GM23248 (cell line): ENCODE measurements around the gene EML4. TPM values are rescaled to one million over a fixed set of nuclear protein-coding genes. Genes with fewer than 3 reads are reported as not detected.
"Not testable (repeated sequence)": the region's sequence is repeated elsewhere in the genome, so short reads cannot be mapped to it uniquely, and the experiment has no call there.

Experiments used
- DNase-seq: peaks from one replicate; pipeline ENCODE4 v3.0.0-alpha.2; 2015
- H2AFZ ChIP-seq: fragments of 200-600 bp; sonication (generic); 2 replicates; pipeline ENCODE4 v1.6.1; 2016; ENCODE audit warnings: antibody characterized with exemption
- H3F3A ChIP-seq: fragments of 200-600 bp; sonication (generic); 2 replicates; pipeline ENCODE4 v1.6.1; 2016; ENCODE audit warnings: mild to moderate bottlenecking, antibody characterized with exemption, mixed run types; ENCODE audit not compliant: insufficient read depth
- H3K27ac ChIP-seq: fragments of 200-600 bp; sonication (generic); 2 replicates; pipeline ENCODE4 v1.5.1; 2016; ENCODE audit warnings: mild to moderate bottlenecking
- H3K27me3 ChIP-seq: fragments of 200-600 bp; sonication (generic); replicated peaks from 2 replicates; pipeline ENCODE4 v1.6.1; 2016; ENCODE audit warnings: mild to moderate bottlenecking; ENCODE audit not compliant: insufficient read depth
- H3K36me3 ChIP-seq: fragments of 200-600 bp; sonication (generic); 2 replicates; pipeline ENCODE4 v1.6.1; 2016; ENCODE audit warnings: low read depth, mild to moderate bottlenecking
- H3K4me1 ChIP-seq: fragments of 200-600 bp; sonication (generic); 2 replicates; pipeline ENCODE4 v1.6.1; 2016; ENCODE audit warnings: mild to moderate bottlenecking; ENCODE audit not compliant: insufficient read depth
- H3K4me2 ChIP-seq: fragments of 200-600 bp; sonication (generic); one replicate; pipeline ENCODE4 v1.6.1; 2016; ENCODE audit warnings: mild to moderate bottlenecking; ENCODE audit not compliant: unreplicated experiment
- H3K4me3 ChIP-seq: fragments of 200-600 bp; sonication (generic); 2 replicates; pipeline ENCODE4 v1.5.1; 2016; ENCODE audit warnings: mild to moderate bottlenecking
- H3K79me2 ChIP-seq: fragments of 200-600 bp; sonication (generic); 2 replicates; pipeline ENCODE4 v1.6.1; 2016; ENCODE audit warnings: mild to moderate bottlenecking; ENCODE audit not compliant: insufficient read depth
- H3K9ac ChIP-seq: fragments of 200-600 bp; sonication (generic); 2 replicates; pipeline ENCODE4 v1.6.1; 2016; ENCODE audit warnings: mild to moderate bottlenecking
- H3K9me2 ChIP-seq: fragments of 200-600 bp; sonication (generic); 2 replicates; pipeline ENCODE4 v1.6.1; 2016; ENCODE audit warnings: mixed run types, mild to moderate bottlenecking, moderate library complexity; ENCODE audit not compliant: insufficient read depth
- H3K9me3 ChIP-seq: fragments of 200-600 bp; sonication (generic); one replicate; pipeline ENCODE4 v1.6.1; 2017; ENCODE audit warnings: low read depth
- H4K20me1 ChIP-seq: fragments of 200-600 bp; sonication (generic); 2 replicates; pipeline ENCODE4 v1.6.0; 2016; ENCODE audit not compliant: insufficient read depth
- EZH2 ChIP-seq: fragments of 200-600 bp; sonication (generic); IDR thresholded peaks from 2 replicates; pipeline ENCODE4 v1.6.1; 2018; ENCODE audit warnings: antibody characterized with exemption, mild to moderate bottlenecking; ENCODE audit not compliant: insufficient read depth, poor library complexity, severe bottlenecking
- EZH2phosphoT487 ChIP-seq: fragments of 200-600 bp; sonication (generic); IDR thresholded peaks from 2 replicates; pipeline ENCODE4 v1.6.1; 2018; ENCODE audit warnings: antibody characterized with exemption, moderate library complexity, mild to moderate bottlenecking, low read depth; ENCODE audit not compliant: insufficient read depth
- WGBS, 2 experiments: methylation state at CpG; one replicate each; pipeline ENCODE4 v1.1.6; 2015 to 2017; ENCODE audit warnings: low lambda C conversion rate in 2 of 2, low coverage in 1 of 2; ENCODE audit errors: missing lambda C conversion rate in 2 of 2; 5-methylcytosine and 5-hydroxymethylcytosine counted together
- in situ Hi-C: fragments of 300-500 bp; cut with MboI; formaldehyde crosslinking; loops from 2 replicates; pipeline ENCODE4 v1.15.0; 2020
- polyA plus RNA-seq: library from polyadenylated mRNA; unstranded; fragments of >200 nt; fragmentation: Nextera tagmentation; extraction: Ambion mirVana; gene quantifications from 2 replicates; pipeline ENCODE4 v1.2.1, GENCODE V29; 2016
- total RNA-seq: library from RNA; depleted of rRNA; stranded (reverse); fragments of >200 nt; shearing (Covaris generic); gene quantifications from 2 replicates; pipeline ENCODE4 v1.2.3, GENCODE V29; 2014

EML4 gene
- total and polyA plus RNA-seq, 2 experiments from 2014 or later, result 19.3 to 21.7 TPM

DNA sequence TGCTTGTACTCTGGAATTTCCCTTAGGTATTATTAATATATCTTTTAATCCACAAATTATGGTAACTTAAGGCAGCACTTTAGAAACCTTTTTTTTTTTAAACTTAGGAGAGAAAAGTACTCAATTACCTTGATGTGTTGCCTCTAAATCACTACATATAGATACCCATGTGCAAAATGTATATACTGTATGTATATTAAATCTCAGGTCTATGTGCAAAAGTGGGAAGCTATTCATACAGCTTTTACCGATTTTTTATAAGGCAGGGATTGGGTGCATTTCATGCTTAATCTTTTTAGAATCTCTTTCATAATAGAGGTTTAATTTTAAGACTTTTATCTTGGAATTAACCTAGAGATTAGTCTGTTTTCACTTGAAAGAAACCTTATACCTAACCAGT, 3.4 kb downstream of the EML4 start:
- peak overlapping the region; percentile 84 for H3K4me2 ChIP-seq
- no peak overlapping the region for H2AFZ ChIP-seq
- no peaks in the 10 kb centered on the region for H3K9me2 ChIP-seq
- TF ChIP-seq EZH2phosphoT487 (no peak), EZH2 (no peak)
- H3K36me3 ChIP-seq, result no peaks in the 10 kb centered on the region
- H3F3A ChIP-seq, result peaks cover 11% of the 10 kb centered on the region; the same call in 1 of the 2 replicates
- peaks cover 79% of the 10 kb centered on the region for H3K79me2 ChIP-seq
- H3K4me1 ChIP-seq, result peaks cover 13% of the 10 kb centered on the region
- DNase-seq, result no peak
- 52 to 54% methylated on average over 1 of the region's 1 CpG for WGBS, 2 experiments
- H3K9ac ChIP-seq, result no peak overlapping the region
- H3K4me3 ChIP-seq, result no peak overlapping the region
- 0 out of 2 replicates have a peak, but pooled peaks cover 3% of the 10 kb centered on the region for H4K20me1 ChIP-seq
- no peaks in the 10 kb centered on the region for H3K27me3 ChIP-seq
- no peaks in the 10 kb centered on the region for H3K9me3 ChIP-seq
- no peak overlapping the region for H3K27ac ChIP-seq
- in situ Hi-C loops, result no loop called here

DNA sequence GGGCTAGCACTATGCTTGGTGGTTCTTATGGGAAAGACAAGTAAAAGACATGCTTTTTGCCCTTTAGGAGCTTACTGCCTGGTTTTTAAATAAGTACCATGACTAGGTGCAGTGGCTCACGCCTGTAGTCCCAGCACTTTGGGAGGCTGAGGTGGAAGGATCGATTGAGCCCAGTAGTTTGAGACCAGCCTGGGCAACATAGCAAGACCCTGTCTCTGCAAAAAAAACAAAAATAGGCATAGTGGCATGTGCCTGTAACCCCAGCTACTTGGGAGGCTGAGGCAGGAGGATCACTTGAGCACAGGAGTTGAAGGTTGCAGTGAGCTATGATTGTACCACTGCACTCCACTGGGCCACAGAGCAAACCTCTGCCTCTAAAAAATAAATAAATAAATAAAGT, 4.3 kb downstream of the EML4 start:
- not testable (repeated sequence) for H2AFZ ChIP-seq

DNA sequence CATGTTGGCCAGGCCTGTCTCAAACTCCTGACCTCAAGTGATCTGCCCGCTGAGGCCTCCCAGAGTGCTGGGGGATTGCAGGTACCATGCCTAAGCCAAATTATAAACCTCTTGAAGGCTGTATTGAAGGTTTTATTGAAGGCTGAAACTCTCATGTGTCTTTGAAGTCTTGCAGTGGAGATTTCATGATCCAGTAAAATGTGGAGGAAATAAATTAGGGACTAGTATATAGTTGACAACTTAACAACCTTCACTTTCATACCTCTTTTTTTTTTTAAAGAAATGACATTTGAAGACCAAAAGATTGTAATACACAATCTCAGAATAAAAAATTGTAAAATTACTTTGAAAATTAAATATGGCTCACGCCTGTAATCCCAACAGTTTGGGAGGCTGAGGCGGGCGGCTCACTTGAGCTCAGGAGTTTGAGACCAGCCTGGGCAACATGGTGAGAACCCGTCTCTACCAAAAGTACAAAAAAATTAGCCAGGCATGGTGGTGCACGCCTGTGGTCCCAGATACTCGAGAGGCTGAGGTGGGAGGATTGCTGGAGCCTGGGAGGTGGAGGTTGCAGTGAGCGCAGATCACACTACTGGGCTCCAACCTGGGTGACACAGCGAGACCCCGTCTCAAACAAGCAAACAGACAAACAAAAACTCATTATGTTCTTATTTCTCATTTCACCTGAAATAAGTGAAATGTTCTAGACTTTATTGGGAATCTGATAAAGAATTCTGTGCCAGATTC, 8.0 kb downstream of the EML4 start:
- Histone ChIP-seq H3K9me2 (no peaks in the 10 kb centered on the region), H3K27ac (no peak overlapping the region), H3K9me3 (no peaks in the 10 kb centered on the region), H3K4me2 (no peak overlapping the region), H3K27me3 (no peaks in the 10 kb centered on the region), H3K4me1 (peaks cover 3% of the 10 kb centered on the region), H4K20me1 (no peaks in the 10 kb centered on the region), H3K36me3 (no peaks in the 10 kb centered on the region), H3K9ac (no peak overlapping the region), H2AFZ (no peak overlapping the region), H3K79me2 (peaks cover 97% of the 10 kb centered on the region), H3K4me3 (no peak overlapping the region), H3F3A (no peaks in the 10 kb centered on the region)
- in situ Hi-C loops, result no loop called here
- DNase-seq, result no peak
- 97 to 98% methylated on average over 10 of the region's 10 CpGs for WGBS, 2 experiments
- TF ChIP-seq EZH2phosphoT487, result no peak
- no peak for TF ChIP-seq EZH2

More for the DNA sequence above, 4.3 kb downstream of the EML4 start:
- WGBS, 2 experiments, result 75 to 77% methylated on average over 2 of the region's 2 CpGs
- in situ Hi-C loops, H3K4me3 ChIP-seq, H3K36me3 ChIP-seq, H3K4me2 ChIP-seq, H3K27me3 ChIP-seq, H3K9me2 ChIP-seq, H3K9ac ChIP-seq, H3K27ac ChIP-seq, H4K20me1 ChIP-seq, H3K9me3 ChIP-seq, H3F3A ChIP-seq, DNase-seq: not testable (repeated sequence)
- Histone ChIP-seq H3K79me2 (peaks cover 88% of the 10 kb centered on the region), H3K4me1 (peaks cover 13% of the 10 kb centered on the region)

DNA sequence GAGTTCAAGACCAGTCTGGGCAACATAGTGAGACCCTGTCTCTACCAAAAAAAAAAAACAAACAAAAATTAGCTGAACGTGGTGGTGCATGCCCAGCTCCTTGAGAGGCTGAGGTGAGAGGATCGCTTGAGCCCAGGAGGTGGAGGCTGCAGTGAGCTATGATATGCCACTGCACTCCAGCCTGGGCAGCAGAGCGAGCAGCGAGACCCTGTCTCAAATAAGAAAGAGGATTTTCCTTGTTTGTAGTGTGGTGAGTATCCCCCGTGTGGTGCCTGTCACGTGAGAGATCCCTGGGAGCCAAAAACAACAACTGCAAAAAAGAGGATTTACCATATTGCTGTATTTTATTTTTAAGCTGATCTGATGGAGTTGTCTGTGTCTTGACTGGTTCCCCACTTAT, 9.2 kb downstream of the EML4 start:
- Histone ChIP-seq H3K4me1 (no peaks in the 10 kb centered on the region), H3K27ac (no peak overlapping the region), H3K9me3 (no peaks in the 10 kb centered on the region), H3K4me3 (no peak overlapping the region), H3F3A (no peaks in the 10 kb centered on the region), H3K36me3 (no peaks in the 10 kb centered on the region), H3K4me2 (no peak overlapping the region), H3K9me2 (no peaks in the 10 kb centered on the region), H3K79me2 (peaks cover 97% of the 10 kb centered on the region), H3K27me3 (no peaks in the 10 kb centered on the region), H4K20me1 (no peaks in the 10 kb centered on the region), H3K9ac (no peak overlapping the region), H2AFZ (no peak overlapping the region)
- DNase-seq, result no peak
- no peak for TF ChIP-seq EZH2
- no peak for TF ChIP-seq EZH2phosphoT487
- 79 to 86% methylated on average over 6 of the region's 6 CpGs for WGBS, 2 experiments
- in situ Hi-C loops, result no loop called here

DNA sequence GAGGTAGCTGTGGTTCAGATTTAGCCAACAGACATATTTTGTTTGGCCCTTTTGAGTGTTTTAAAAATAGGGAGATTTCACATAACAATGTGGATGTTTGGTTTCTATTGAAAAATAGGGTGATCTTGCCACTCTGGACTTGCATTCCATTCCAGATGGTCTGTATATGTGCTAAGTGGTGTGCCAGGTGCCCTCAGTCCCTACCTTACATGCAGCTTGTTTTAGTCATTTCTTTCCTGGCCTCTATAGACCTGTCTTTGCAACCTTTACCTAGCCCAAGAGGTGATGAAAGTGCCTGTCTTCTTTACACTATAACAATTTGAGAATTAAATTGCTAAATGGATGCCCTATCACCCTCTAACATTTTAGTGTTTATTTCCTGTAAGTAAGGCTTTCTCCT, 11.1 kb downstream of the EML4 start:
- Histone ChIP-seq H2AFZ (no peak overlapping the region), H3K36me3 (no peaks in the 10 kb centered on the region), H3K27ac (no peak overlapping the region), H3K27me3 (no peaks in the 10 kb centered on the region), H4K20me1 (no peaks in the 10 kb centered on the region), H3F3A (no peaks in the 10 kb centered on the region), H3K4me3 (no peak overlapping the region), H3K9ac (no peak overlapping the region), H3K9me3 (no peaks in the 10 kb centered on the region), H3K4me2 (no peak overlapping the region), H3K79me2 (peaks cover 93% of the 10 kb centered on the region), H3K4me1 (peaks cover 2% of the 10 kb centered on the region), H3K9me2 (no peaks in the 10 kb centered on the region)
- DNase-seq, result no peak
- in situ Hi-C loops, result no loop called here
- no peak for TF ChIP-seq EZH2phosphoT487
- no peak for TF ChIP-seq EZH2
